Stimulated activated effector memory CD8-positive, alpha-beta T cell treated with anti-CD3 and anti-CD28 coated beads, Interleukin-12 subunit alpha, Interleukin-12 subunit beta, amount 100 ng/mL, for 72 hours (primary cell): Measurements from ENCODE around the gene NAA40.
A peak's percentile ranks its signal among the peaks of the same experiment; 100 is the strongest.

Experiments
- ATAC-seq: fragments of 150-1000 bp; cut with Tn5 transposase; 2 replicates; pipeline ENCODE4 v1.10.0; 2021
- DNase-seq, 2 donors: peaks; one replicate each; pipeline ENCODE4 v3.0.0; 2021 to 2022; ENCODE audit warnings: low spot score in 2 of 2
- H3K27ac Mint-ChIP-seq: one replicate; pipeline ENCODE4 v1.8.0; 2022; ENCODE audit warnings: mild to moderate bottlenecking, mixed read lengths
- H3K36me3 Mint-ChIP-seq: one replicate; pipeline ENCODE4 v1.8.0; 2022; ENCODE audit warnings: mild to moderate bottlenecking, mixed read lengths
- H3K4me1 Mint-ChIP-seq: one replicate; pipeline ENCODE4 v1.8.0; 2022; ENCODE audit warnings: mixed read lengths
- H3K4me3 Mint-ChIP-seq: one replicate; pipeline ENCODE4 v1.8.0; 2022; ENCODE audit warnings: mild to moderate bottlenecking, mixed read lengths
- H3K9me3 Mint-ChIP-seq: one replicate; pipeline ENCODE4 v1.8.0; 2022; ENCODE audit warnings: mixed read lengths

Gene NAA40

GRCh38 chr11:64003807-64004589, 65.2 kb downstream of the NAA40 start:
- Mint-ChIP-seq H3K27ac (no peak overlapping the region), H3K36me3 (peaks cover 7% of the 10 kb centered on the region), H3K9me3 (no peaks in the 10 kb centered on the region), H3K4me3 (no peak overlapping the region), H3K4me1 (peaks cover 27% of the 10 kb centered on the region)
- DNase-seq (no peak), ATAC-seq (no peak)

GRCh38 chr11:64004590-64004984, 65.8 kb downstream of the NAA40 start:
- H3K27ac Mint-ChIP-seq: no peak overlapping the region
- H3K4me1 Mint-ChIP-seq: peaks cover 27% of the 10 kb centered on the region
- H3K4me3 Mint-ChIP-seq: no peak overlapping the region
- ATAC-seq (no peak), DNase-seq (no peak)
- H3K9me3 Mint-ChIP-seq: no peaks in the 10 kb centered on the region
- H3K36me3 Mint-ChIP-seq: peaks cover 7% of the 10 kb centered on the region

- Mint-ChIP-seq H3K36me3 (peaks cover 7% of the 10 kb centered on the region), H3K4me1 (peaks cover 22% of the 10 kb centered on the region), H3K27ac (no peak overlapping the region), H3K4me3 (no peak overlapping the region), H3K9me3 (peaks cover 6% of the 10 kb centered on the region)
- DNase-seq: no peak
- ATAC-seq: no peak
These were observed 66.9 kb downstream of the NAA40 start for GRCh38 chr11:64005691-64006090.

- Mint-ChIP-seq H3K4me1 (peaks cover 22% of the 10 kb centered on the region), H3K4me3 (peak overlapping the region; percentile 79), H3K36me3 (peaks cover 7% of the 10 kb centered on the region), H3K9me3 (peaks cover 6% of the 10 kb centered on the region), H3K27ac (no peak overlapping the region)
- DNase-seq: no peak
- no peak for ATAC-seq
These were observed 67.6 kb downstream of the NAA40 start for GRCh38 chr11:64006398-64006797.
